ENCODE measurements around the gene SCGB1A1. TPM values are rescaled to one million over a fixed set of nuclear protein-coding genes. Genes with fewer than 3 reads are reported as not detected.

The SCGB1A1 gene
- polyA plus RNA-seq, 1 donor from 2014 or later = not detected

- Histone ChIP-seq H3F3A (ENCODE audit: insufficient read depth, low read length, poor library complexity, severe bottlenecking) (no peaks in the 10 kb centered on the region), H4K20me1 (ENCODE audit: insufficient read depth) (no peaks in the 10 kb centered on the region), H3K27ac (ENCODE audit: low read length) (no peak overlapping the region), H3K4me3 (ENCODE audit: low read length) (no peak overlapping the region), H3K9me3 (ENCODE audit: low read length) (no peaks in the 10 kb centered on the region), H3K4me2 (ENCODE audit: low read length) (no peak overlapping the region), H3K9me2 (ENCODE audit: insufficient read depth, low read length) (no peaks in the 10 kb centered on the region), H3K27me3 (ENCODE audit: insufficient read depth, low read depth, low read length) (no peaks in the 10 kb centered on the region), H3K36me3 (ENCODE audit: insufficient read depth, low read length) (no peaks in the 10 kb centered on the region), H3K9ac (ENCODE audit: low read length) (no peak overlapping the region), H2AFZ (ENCODE audit: low read depth, low read length) (no peak overlapping the region), H3K79me2 (replicated peaks; ENCODE audit: insufficient read depth, low read length) (no peaks in the 10 kb centered on the region)
- TF ChIP-seq REST (IDR thresholded peaks at IDR 0.05; ENCODE audit: borderline replicate concordance) (no peak), CTCF (IDR thresholded peaks at IDR 0.05; ENCODE audit: poor library complexity, severe bottlenecking) (no peak), EP300 (conservative IDR thresholded peaks at IDR 0.05; ENCODE audit: poor library complexity, severe bottlenecking) (no peak), TAF1 (IDR thresholded peaks at IDR 0.05; ENCODE audit: low read depth) (no peak), SMC3 (conservative IDR thresholded peaks at IDR 0.05; ENCODE audit: poor library complexity) (no peak), RAD21 (conservative IDR thresholded peaks at IDR 0.05) (no peak), POLR2AphosphoS5 (IDR thresholded peaks at IDR 0.05) (no peak), EZH2 (IDR thresholded peaks at IDR 0.05; ENCODE audit: borderline replicate concordance, insufficient read depth, low read length, poor library complexity, severe bottlenecking) (no peak)
These were observed 31.9 kb downstream of the SCGB1A1 start for GRCh38 chr11:62450543-62451240.

- Histone ChIP-seq H3K4me2 (ENCODE audit: low read length) (no peak overlapping the region), H3K9me2 (ENCODE audit: insufficient read depth, low read length) (no peaks in the 10 kb centered on the region), H3K79me2 (replicated peaks; ENCODE audit: insufficient read depth, low read length) (no peaks in the 10 kb centered on the region), H3K4me3 (ENCODE audit: low read length) (no peak overlapping the region), H2AFZ (ENCODE audit: low read depth, low read length) (no peak overlapping the region), H3K36me3 (ENCODE audit: insufficient read depth, low read length) (no peaks in the 10 kb centered on the region), H3K9ac (ENCODE audit: low read length) (no peak overlapping the region), H3K27ac (ENCODE audit: low read length) (no peak overlapping the region), H3K9me3 (ENCODE audit: low read length) (no peaks in the 10 kb centered on the region), H3K27me3 (ENCODE audit: insufficient read depth, low read depth, low read length) (no peaks in the 10 kb centered on the region), H4K20me1 (ENCODE audit: insufficient read depth) (no peaks in the 10 kb centered on the region), H3F3A (ENCODE audit: insufficient read depth, low read length, poor library complexity, severe bottlenecking) (no peaks in the 10 kb centered on the region)
- TF ChIP-seq MXI1 (conservative IDR thresholded peaks at IDR 0.05; ENCODE audit: poor library complexity, severe bottlenecking) (no peak), POLR2AphosphoS5 (IDR thresholded peaks at IDR 0.05) (no peak), RAD21 (conservative IDR thresholded peaks at IDR 0.05) (no peak), TAF1 (IDR thresholded peaks at IDR 0.05; ENCODE audit: low read depth) (no peak), EP300 (conservative IDR thresholded peaks at IDR 0.05; ENCODE audit: poor library complexity, severe bottlenecking) (no peak), REST (IDR thresholded peaks at IDR 0.05; ENCODE audit: borderline replicate concordance) (no peak), EZH2 (IDR thresholded peaks at IDR 0.05; ENCODE audit: borderline replicate concordance, insufficient read depth, low read length, poor library complexity, severe bottlenecking) (no peak), SMC3 (conservative IDR thresholded peaks at IDR 0.05; ENCODE audit: poor library complexity) (no peak), CTCF (IDR thresholded peaks at IDR 0.05; ENCODE audit: poor library complexity, severe bottlenecking) (no peak)
These were observed 32.4 kb downstream of the SCGB1A1 start for GRCh38 chr11:62451241-62451621.

All from neural cell (in vitro differentiated cells).